Right lobe of liver (tissue), 6 donors: ENCODE data around the gene HCLS1. TPM values are rescaled to one million over a fixed set of nuclear protein-coding genes. Genes with fewer than 3 reads are reported as not detected.

ENCODE experiments used
- ATAC-seq, 4 donors: fragments of 200-7000 bp; cut with Tn5 transposase; one replicate each; pipeline ENCODE4 v1.9.1; 2020; ENCODE audit warnings: mild to moderate bottlenecking in 4 of 4, moderate library complexity in 4 of 4
- DNase-seq, 3 donors: peaks; one replicate each; pipeline ENCODE4 v3.0.0-alpha.2; 2020
- H3K27ac ChIP-seq, 3 donors: fragments of 200-600 bp; one replicate each; pipeline ENCODE4 v1.8.0; 2022
- H3K27me3 ChIP-seq, 2 donors: fragments of 200-600 bp; one replicate each; pipeline ENCODE4 v1.8.0; 2022
- H3K36me3 ChIP-seq, 4 donors: fragments of 200-600 bp; sonication (generic) in 1 of 4; one replicate each; pipeline versions ENCODE4 v1.5.1 to v1.8.0; 2017 to 2022; ENCODE audit warnings: control low read depth in 1 of 4
- H3K4me1 ChIP-seq, 4 donors: fragments of 200-600 bp; sonication (generic) in 1 of 4; one replicate each; pipeline versions ENCODE4 v1.5.1 to v1.8.0; 2017 to 2022; ENCODE audit warnings: control low read depth in 1 of 4
- H3K4me3 ChIP-seq, 3 donors: fragments of 200-600 bp; one replicate each; pipeline ENCODE4 v1.8.0; 2022
- H3K9me3 ChIP-seq, 4 donors: fragments of 200-600 bp; sonication (generic) in 1 of 4; one replicate each; pipeline versions ENCODE4 v1.5.1 to v1.8.0; 2017 to 2022; ENCODE audit warnings: control low read depth in 1 of 4
- CTCF ChIP-seq, 4 donors: fragments of 200-600 bp in 3 of 4; fragments of 450-650 bp in 1 of 4; IDR thresholded peaks; one replicate each; pipeline versions ENCODE4 v1.5.1 to v1.8.0; 2016 to 2022; ENCODE audit warnings: antibody characterized with exemption in 4 of 4, mild to moderate bottlenecking in 2 of 4
- POLR2A ChIP-seq: fragments of 450-650 bp; IDR thresholded peaks from one replicate; pipeline ENCODE4 v1.6.1; 2017; ENCODE audit warnings: antibody characterized with exemption, mild to moderate bottlenecking
- WGBS: methylation state at CpG from one replicate; pipeline ENCODE4 v1.1.6; 2018; ENCODE audit warnings: low coverage, low lambda C conversion rate; ENCODE audit not compliant: insufficient coverage; ENCODE audit errors: missing lambda C conversion rate; 5-methylcytosine and 5-hydroxymethylcytosine counted together
- intact Hi-C, 2 donors: fragments of 100-400 bp; cut with DNase I; formaldehyde crosslinking; loops; one replicate each; pipeline versions ENCODE4 v1.11.2 to v1.14.1; 2022
- total RNA-seq, 6 experiments: library from RNA; depleted of rRNA in 2 of 6; stranded (reverse); fragments of >200 nt in 2 of 6; fragmentation: NEBNext Ultra II Directional in 3 of 6; extraction: Animal tissue kit (Norgen Biotek cat#: 25700) in 3 of 6; gene quantifications; one replicate each; pipeline versions ENCODE4 v1.1.0 to v1.2.4, GENCODE V29; 2016 to 2023
- donor health status: DM: no; HTN: yes; CAD: no.
- donor health status: DM: no; HTN: no; CAD: no.
- donor health status: DM: no; HTN: no; CAD: no.
- donor health status: DM: no; HTN: yes; CAD: no.
- donor health status: DM: no; HTN: yes; CAD: no.

Gene HCLS1
- total RNA-seq, 6 experiments from 2014 or later: 13.7 to 20.4 (median 16.9) TPM

- Histone ChIP-seq H3K4me1 (no peaks in the 10 kb centered on the region), H3K27me3 (no peaks in the 10 kb centered on the region), H3K4me3 (no peak overlapping the region), H3K9me3 (no peaks in the 10 kb centered on the region), H3K36me3 (no peaks in the 10 kb centered on the region), H3K27ac (no peak overlapping the region)
- no peak for ATAC-seq
- WGBS: 73% methylated on average over 10 of the region's 14 CpGs
- no peak for TF ChIP-seq POLR2A
- no peak for TF ChIP-seq CTCF (IDR thresholded peaks at IDR 0.05)
- DNase-seq: no peak
- intact Hi-C loops: no loop called here
These were observed 36.4 kb downstream of the HCLS1 start for GRCh38 chr3:121624147-121624899.

- 92% methylated on average over 6 of the region's 6 CpGs for WGBS
- Histone ChIP-seq H3K4me1 (no peaks in the 10 kb centered on the region), H3K36me3 (no peaks in the 10 kb centered on the region), H3K9me3 (no peaks in the 10 kb centered on the region), H3K27ac (no peak overlapping the region), H3K4me3 (no peak overlapping the region), H3K27me3 (no peaks in the 10 kb centered on the region)
- DNase-seq (no peak), ATAC-seq (no peak)
- intact Hi-C loops: no loop called here
- TF ChIP-seq CTCF (IDR thresholded peaks at IDR 0.05) (no peak), POLR2A (no peak)
These were observed 39.2 kb downstream of the HCLS1 start for GRCh38 chr3:121621491-121621890.

- WGBS: 89% methylated on average over 2 of the region's 2 CpGs
- Histone ChIP-seq H3K36me3 (no peaks in the 10 kb centered on the region), H3K4me1 (no peaks in the 10 kb centered on the region), H3K4me3 (no peak overlapping the region), H3K27me3 (no peaks in the 10 kb centered on the region), H3K27ac (no peak overlapping the region), H3K9me3 (no peaks in the 10 kb centered on the region)
- TF ChIP-seq POLR2A (no peak), CTCF (IDR thresholded peaks at IDR 0.05) (no peak)
- intact Hi-C loops: no loop called here
- ATAC-seq (no peak), DNase-seq (no peak)
These were observed 41.0 kb downstream of the HCLS1 start for GRCh38 chr3:121619691-121620090.

- WGBS: 80% methylated on average over 1 of the region's 4 CpGs
- no peak overlapping the region for H3K27ac ChIP-seq
- intact Hi-C loops: no loop called here
- H3K27me3 ChIP-seq: no peaks in the 10 kb centered on the region
- ATAC-seq (no peak), DNase-seq (no peak)
- TF ChIP-seq CTCF (IDR thresholded peaks at IDR 0.05): no peak
- no peak for TF ChIP-seq POLR2A
- H3K4me3 ChIP-seq: no peak overlapping the region
- no peaks in the 10 kb centered on the region for H3K36me3 ChIP-seq
- no peaks in the 10 kb centered on the region for H3K4me1 ChIP-seq
- H3K9me3 ChIP-seq: no peaks in the 10 kb centered on the region
These were observed 54.6 kb downstream of the HCLS1 start for GRCh38 chr3:121606106-121606505.
